ENCODE data around the gene POU6F2. TPM values are rescaled to one million over a fixed set of nuclear protein-coding genes. Genes with fewer than 3 reads are reported as not detected.

Gene POU6F2
- total and polyA plus RNA-seq, 2 of the 4 experiments (the other 2 are of a cell fraction), result not detected

DNA sequence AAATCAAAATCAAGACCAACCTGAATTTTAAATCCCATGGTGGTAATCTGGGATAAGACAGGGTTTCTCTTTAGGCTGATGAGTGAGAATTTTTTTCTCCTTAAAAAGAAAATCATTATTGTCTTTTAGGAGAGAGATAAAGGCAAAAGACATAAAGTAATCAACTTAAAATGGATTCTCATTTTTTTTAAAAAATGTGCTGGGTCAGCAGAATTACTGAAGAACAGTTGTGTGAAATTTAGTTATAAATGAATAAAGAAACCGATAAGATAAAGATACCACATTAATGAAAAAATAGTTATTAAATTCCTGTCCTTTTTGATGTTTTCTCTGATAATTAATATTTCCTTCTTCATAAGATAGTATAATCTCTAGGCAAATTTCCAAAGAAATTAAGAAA is 427.2 kb downstream of the POU6F2 start:
- no peak overlapping the region for H2BK20ac ChIP-seq (ENCODE audit: low read depth, low read length)
- TF ChIP-seq MAFK (IDR thresholded peaks at IDR 0.05; ENCODE audit: low read depth, low read length), result peak; percentile 99
- TF ChIP-seq POLR2A (IDR thresholded peaks at IDR 0.05; ENCODE audit: low read depth, low read length), result no peak
- TF ChIP-seq USF2 (IDR thresholded peaks at IDR 0.05; ENCODE audit: low read depth, low read length), result no peak
- WGBS, 2 experiments (ENCODE audit: extremely low coverage in 2 of 2, insufficient read length in 1 of 2), result no CpG with 5 or more reads among the region's 1 CpG
- no peak overlapping the region for H2BK120ac ChIP-seq (ENCODE audit: low read depth, low read length)
- H3K18ac ChIP-seq (ENCODE audit: low read depth, low read length), result no peak overlapping the region
- H2AK9ac ChIP-seq (replicated peaks; ENCODE audit: low read depth, low read length, poor library complexity), result no peak overlapping the region
- H4K8ac ChIP-seq (ENCODE audit: low read depth in 2 of 2, low read length in 2 of 2), result no peak overlapping the region
- in situ Hi-C loops (cut with MboI; ENCODE audit: low sequenced_read_pairs) (no loop called here), dilution Hi-C loops (cut with HindIII; ENCODE audit: low sequenced_read_pairs, unreplicated experiment) (no loop called here), intact Hi-C loops (cut with micrococcal nuclease) (no loop called here)
- no peak overlapping the region for H2AK5ac ChIP-seq (ENCODE audit: low read depth, low read length)
- DNase-seq, result no peak
- no peak overlapping the region for H3K9ac ChIP-seq (ENCODE audit: low read depth, low read length)
- no peak overlapping the region for H3K27ac ChIP-seq (ENCODE audit: insufficient read depth, low read length)
- no peaks in the 10 kb centered on the region for H3K79me1 ChIP-seq (ENCODE audit: low read depth in 1 of 2, low read length in 2 of 2)
- H4K5ac ChIP-seq (ENCODE audit: low read depth, low read length), result no peak overlapping the region
- CTCF ChIA-PET, result no interaction called here
- H3K9me3 ChIP-seq (ENCODE audit: control insufficient read depth, insufficient read depth, low read length), result no peaks in the 10 kb centered on the region
- H3K14ac ChIP-seq (replicated peaks; ENCODE audit: low read depth, low read length), result no peak overlapping the region
- no peak for ATAC-seq (ENCODE audit: low read depth)
- no peak overlapping the region for H3K4me3 ChIP-seq (ENCODE audit: insufficient read depth, low read depth, low read length)
- POLR2A ChIA-PET (ENCODE audit: unreplicated experiment), result no interaction called here
- no peak overlapping the region for H3K56ac ChIP-seq (ENCODE audit: extremely low read depth, insufficient read depth, low read length)
- H2BK15ac ChIP-seq (ENCODE audit: low read depth, low read length), result no peak overlapping the region
- H4K91ac ChIP-seq (ENCODE audit: insufficient read depth, low read depth, low read length), result no peak overlapping the region
- no peak overlapping the region for H3K23ac ChIP-seq (ENCODE audit: low read depth, low read length)
- no peak overlapping the region for H2BK5ac ChIP-seq (ENCODE audit: low read depth, low read length, poor library complexity, severe bottlenecking)
- no TSS peak for BruUV-seq (replicated peaks)
- H4K20me1 ChIP-seq (ENCODE audit: insufficient read depth, low read length), result no peaks in the 10 kb centered on the region
- H3K27me3 ChIP-seq (ENCODE audit: control insufficient read depth, insufficient read depth, low read length), result no peaks in the 10 kb centered on the region
- no peak overlapping the region for H2AFZ ChIP-seq (replicated peaks; ENCODE audit: low read length, poor library complexity)
- no peaks in the 10 kb centered on the region for H3K9me1 ChIP-seq (ENCODE audit: insufficient read depth, low read length)
- no peaks in the 10 kb centered on the region for H3K4me1 ChIP-seq (ENCODE audit: control insufficient read depth, insufficient read depth, low read length)
- H3K4ac ChIP-seq (ENCODE audit: low read depth, low read length), result no peak overlapping the region
- no peaks in the 10 kb centered on the region for H3K36me3 ChIP-seq (ENCODE audit: control insufficient read depth, insufficient read depth, low read length)
- no peak overlapping the region for H3K4me2 ChIP-seq (ENCODE audit: low read depth, low read length)

All from IMR-90 (cell line).